Amniotic epithelial cell (primary cell): Measurements from ENCODE around the gene SERPINA10.
A peak's percentile ranks its signal among the peaks of the same experiment; 100 is the strongest.
"Not testable (repeated sequence)": the region's sequence is repeated elsewhere in the genome, so short reads cannot be mapped to it uniquely, and the experiment has no call there.

Experiments
- DNase-seq: peaks from one replicate; pipeline ENCODE4 v3.0.0-alpha.2; 2010; ENCODE audit warnings: low read depth

Gene SERPINA10

GRCh38 chr14:94282991-94283723 is 9.9 kb downstream of the SERPINA10 start:
- DNase-seq: peak; percentile 9

- DNase-seq: no peak
These were observed 14.3 kb downstream of the SERPINA10 start for GRCh38 chr14:94278731-94279130.

GRCh38 chr14:94276898-94277561 is 16.0 kb downstream of the SERPINA10 start:
- DNase-seq: not testable (repeated sequence)

GRCh38 chr14:94269156-94269555 is 23.9 kb downstream of the SERPINA10 start:
- DNase-seq: no peak

GRCh38 chr14:94268582-94268981 is 24.5 kb downstream of the SERPINA10 start:
- not testable (repeated sequence) for DNase-seq

GRCh38 chr14:94267352-94267751 is 25.7 kb downstream of the SERPINA10 start:
- DNase-seq: no peak

- DNase-seq: not testable (repeated sequence)
These were observed 28.9 kb downstream of the SERPINA10 start for GRCh38 chr14:94264195-94264594.

GRCh38 chr14:94244182-94244581 is 48.9 kb downstream of the SERPINA10 start:
- DNase-seq: no peak

- DNase-seq: no peak
These were observed 53.7 kb downstream of the SERPINA10 start for GRCh38 chr14:94239406-94239805.

- DNase-seq: no peak
These were observed 55.1 kb downstream of the SERPINA10 start for GRCh38 chr14:94237983-94238382.

GRCh38 chr14:94237046-94237445 is 56.0 kb downstream of the SERPINA10 start:
- no peak for DNase-seq
